HEK293 (cell line): ENCODE measurements around the gene RTKN2.

Source experiments
- CTCF ChIA-PET: fragments of 350-600 bp; formaldehyde crosslinking; extraction: SDS; loops from one replicate; lab custom pipeline; 2021; ENCODE audit warnings: antibody characterized with exemption; lab: Yijun Ruan, JAX
- POLR2A ChIA-PET: fragments of 300-600 bp; formaldehyde crosslinking; extraction: SDS; loops from one replicate; lab custom pipeline; 2020; ENCODE audit warnings: antibody characterized with exemption, inconsistent platforms; lab: Yijun Ruan, JAX
- H3K27ac ChIP-seq: fragments of 200-500 bp; sonication (Bioruptor generic); 2 replicates; pipeline ENCODE4 v1.5.1; 2014; ENCODE audit warnings: low read depth, low read length, control low read depth, inconsistent platforms; ENCODE audit errors: extremely low read depth
- H3K36me3 ChIP-seq, 2 experiments: fragments of 200-500 bp in 1 of 2; sonication (Bioruptor generic) in 1 of 2; 1 replicate in 1 of 2; 2 replicates in 1 of 2; pipeline ENCODE4 v1.5.1; 2014 to 2017; ENCODE audit warnings: inconsistent platforms in 2 of 2, low read length in 2 of 2; ENCODE audit not compliant: control insufficient read depth in 2 of 2, insufficient read depth in 1 of 2
- H3K4me1 ChIP-seq: fragments of 200-500 bp; sonication (Bioruptor generic); 2 replicates; pipeline ENCODE4 v1.5.1; 2014; ENCODE audit warnings: mild to moderate bottlenecking, low read length, inconsistent platforms; ENCODE audit not compliant: control insufficient read depth, insufficient read depth
- H3K4me3 ChIP-seq: 2 replicates; pipeline ENCODE4 v1.5.1; 2011; ENCODE audit warnings: low read depth, mild to moderate bottlenecking, control low read depth, low read length, moderate library complexity
- H3K9me3 ChIP-seq: fragments of 200-500 bp; sonication (Bioruptor generic); 2 replicates; pipeline ENCODE4 v1.5.1; 2014; ENCODE audit warnings: low read depth, low read length, inconsistent platforms; ENCODE audit not compliant: control insufficient read depth, insufficient read depth
- HOXC10 ChIP-seq: sonication (generic); formaldehyde crosslinking; IDR thresholded peaks from 2 replicates; pipeline ENCODE4 v1.8.1; 2023; ENCODE audit warnings: mild to moderate bottlenecking, missing genetic modification reagents
- PRDM10 ChIP-seq: fragments of 450-650 bp; formaldehyde crosslinking; IDR thresholded peaks from 2 replicates; pipeline ENCODE4 v1.5.1; 2016; ENCODE audit warnings: missing biosample characterization, missing genetic modification characterization
- PRDM4 ChIP-seq: fragments of 450-650 bp; formaldehyde crosslinking; IDR thresholded peaks from 2 replicates; pipeline ENCODE4 v1.5.1; 2017; ENCODE audit warnings: missing biosample characterization, missing genetic modification characterization
- PRDM6 ChIP-seq: fragments of 450-650 bp; formaldehyde crosslinking; IDR thresholded peaks from 2 replicates; pipeline ENCODE4 v1.5.1; 2017; ENCODE audit warnings: missing biosample characterization, missing genetic modification characterization
- ZBTB26 ChIP-seq: fragments of 450-650 bp; formaldehyde crosslinking; optimal IDR thresholded peaks from 2 replicates; pipeline ENCODE3; 2016; ENCODE audit warnings: missing biosample characterization, mild to moderate bottlenecking, missing genetic modification characterization
- ZBTB44 ChIP-seq: fragments of 450-650 bp; IDR thresholded peaks from 2 replicates; pipeline ENCODE4 v1.5.1; 2018; ENCODE audit warnings: missing biosample characterization, mild to moderate bottlenecking, missing genetic modification characterization
- ZNF335 ChIP-seq: fragments of 450-650 bp; formaldehyde crosslinking; conservative IDR thresholded peaks from 2 replicates; pipeline ENCODE4 v1.5.1; 2016; ENCODE audit warnings: missing biosample characterization, missing genetic modification characterization
- ZNF341 ChIP-seq: fragments of 450-650 bp; formaldehyde crosslinking; IDR thresholded peaks from 2 replicates; pipeline ENCODE4; 2016; ENCODE audit warnings: low read depth, missing biosample characterization, missing genetic modification characterization
- ZNF555 ChIP-seq: fragments of 450-650 bp; formaldehyde crosslinking; conservative IDR thresholded peaks from 2 replicates; pipeline ENCODE4 v1.5.1; 2017; ENCODE audit warnings: missing biosample characterization, mild to moderate bottlenecking, missing genetic modification characterization, inconsistent platforms
- ZNF558 ChIP-seq: fragments of 450-650 bp; formaldehyde crosslinking; IDR thresholded peaks from 2 replicates; pipeline ENCODE4 v1.5.1; 2016; ENCODE audit warnings: missing biosample characterization, missing genetic modification characterization
- ZNF658 ChIP-seq: fragments of 450-650 bp; formaldehyde crosslinking; IDR thresholded peaks from 2 replicates; pipeline ENCODE4; 2016; ENCODE audit warnings: missing biosample characterization, missing genetic modification characterization
- ZNF707 ChIP-seq: fragments of 450-650 bp; formaldehyde crosslinking; IDR thresholded peaks from 2 replicates; pipeline ENCODE4 v1.5.1; 2016; ENCODE audit warnings: missing biosample characterization, missing genetic modification characterization
- ZSCAN30 ChIP-seq: fragments of 450-650 bp; IDR thresholded peaks from 2 replicates; pipeline ENCODE4 v1.5.1; 2018; ENCODE audit warnings: missing biosample characterization, mild to moderate bottlenecking, missing genetic modification characterization, moderate library complexity
- ZSCAN5A ChIP-seq: fragments of 450-650 bp; formaldehyde crosslinking; IDR thresholded peaks from 2 replicates; pipeline ENCODE4 v1.5.1; 2016; ENCODE audit warnings: missing biosample characterization, missing genetic modification characterization

Gene RTKN2

GRCh38 chr10:62170732-62171131, 97.9 kb downstream of the RTKN2 start (continued):
- TF ChIP-seq PRDM4 (tag by site-specific recombination) (no peak), PRDM10 (tag by site-specific recombination) (no peak)

GRCh38 chr10:62166331-62167131, 102.1 kb downstream of the RTKN2 start:
- ChIA-PET CTCF (no interaction called here), POLR2A (no interaction called here)
- Histone ChIP-seq H3K36me3 (no peaks in the 10 kb centered on the region), H3K4me1 (no peaks in the 10 kb centered on the region), H3K9me3 (no peaks in the 10 kb centered on the region), H3K27ac (no peak overlapping the region), H3K4me3 (no peak overlapping the region)
- TF ChIP-seq ZNF707 (tag by site-specific recombination) = no peak
- 0 out of 2 replicates have a peak, but pooled peaks have one; percentile 22 for TF ChIP-seq ZNF335
- TF ChIP-seq PRDM6 = 0 out of 2 replicates have a peak, but pooled peaks have one; percentile 4
- TF ChIP-seq ZBTB26 (tag by site-specific recombination) = no peak
- no peak for TF ChIP-seq ZNF341
- TF ChIP-seq HOXC10 (CRISPR knock-in tag) = no peak
- no peak for TF ChIP-seq ZSCAN30 (tag by site-specific recombination)
- TF ChIP-seq ZNF658 = no peak
- no peak for TF ChIP-seq ZNF558 (tag by site-specific recombination)
- TF ChIP-seq ZSCAN5A (tag by site-specific recombination) = no peak
- no peak for TF ChIP-seq ZNF555 (tag by site-specific recombination)
- no peak for TF ChIP-seq ZBTB44 (tag by site-specific recombination)
